Lower leg skin (tissue), 4 donors: ENCODE results near the gene GRID2. TPM values are rescaled to one million over a fixed set of nuclear protein-coding genes. Genes with fewer than 3 reads are reported as not detected.

Experiments
- DNase-seq, 2 donors: peaks; one replicate each; pipeline ENCODE4 v3.0.0-alpha.2; 2019; ENCODE audit warnings: low spot score in 2 of 2
- H3K4me3 ChIP-seq: fragments of 200-600 bp; sonication (generic); 2 replicates; pipeline ENCODE4 v1.5.1; 2017; ENCODE audit warnings: mild to moderate bottlenecking, low read depth; ENCODE audit not compliant: poor library complexity, severe bottlenecking
- POLR2A ChIP-seq, 2 donors: fragments of 450-650 bp; IDR thresholded peaks; one replicate each; pipeline ENCODE4 v1.6.1; 2016 to 2017; ENCODE audit warnings: antibody characterized with exemption in 2 of 2, mild to moderate bottlenecking in 1 of 2, moderate library complexity in 1 of 2
- WGBS, 2 donors: methylation state at CpG; one replicate each; pipeline ENCODE4 v1.1.5; 2018; 5-methylcytosine and 5-hydroxymethylcytosine counted together
- intact Hi-C: fragments of 100-400 bp; cut with DNase I; formaldehyde crosslinking; loops from one replicate; pipeline ENCODE4 v1.15.0; 2023; ENCODE audit warnings: low total_unique reads
- total RNA-seq, 4 donors: library from RNA; depleted of rRNA; stranded (reverse); fragments of >200 nt; gene quantifications; one replicate each; pipeline ENCODE4 v1.1.0, GENCODE V29; 2016
- TF ChIP-seq, protein P1 (sequence below), 3 donors: fragments of 450-650 bp; IDR thresholded peaks; one replicate each; pipeline ENCODE4 v1.5.1; 2016; ENCODE audit warnings: antibody characterized with exemption in 3 of 3, mild to moderate bottlenecking in 3 of 3, moderate library complexity in 2 of 3

GRID2 gene
- total RNA-seq, 4 donors from 2014 or later: not detected

DNA sequence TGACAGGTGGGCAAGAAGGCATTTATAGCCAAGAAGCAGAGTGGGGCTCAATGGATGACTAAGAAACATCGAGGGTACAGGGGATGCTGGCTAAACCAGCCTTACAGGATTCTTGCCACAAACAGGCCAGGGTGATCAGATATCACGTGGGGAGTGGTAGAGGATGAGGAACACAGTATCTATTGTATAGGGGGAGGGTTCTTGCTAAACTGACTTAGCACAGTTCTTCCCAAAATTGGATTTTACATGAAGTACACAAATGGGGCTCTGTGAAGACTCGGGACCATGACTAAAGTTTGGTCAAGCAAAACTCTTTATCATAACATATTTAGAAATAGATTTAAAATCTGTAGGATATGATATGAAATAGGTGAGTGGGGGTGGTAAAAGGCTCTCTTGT lies 1380.8 kb downstream of the GRID2 start:
- intact Hi-C loops: no loop called here
- 54 to 56% methylated on average over 3 of the region's 3 CpGs for WGBS, 2 donors
- H3K4me3 ChIP-seq: no peak overlapping the region
- TF ChIP-seq, protein P1, sequence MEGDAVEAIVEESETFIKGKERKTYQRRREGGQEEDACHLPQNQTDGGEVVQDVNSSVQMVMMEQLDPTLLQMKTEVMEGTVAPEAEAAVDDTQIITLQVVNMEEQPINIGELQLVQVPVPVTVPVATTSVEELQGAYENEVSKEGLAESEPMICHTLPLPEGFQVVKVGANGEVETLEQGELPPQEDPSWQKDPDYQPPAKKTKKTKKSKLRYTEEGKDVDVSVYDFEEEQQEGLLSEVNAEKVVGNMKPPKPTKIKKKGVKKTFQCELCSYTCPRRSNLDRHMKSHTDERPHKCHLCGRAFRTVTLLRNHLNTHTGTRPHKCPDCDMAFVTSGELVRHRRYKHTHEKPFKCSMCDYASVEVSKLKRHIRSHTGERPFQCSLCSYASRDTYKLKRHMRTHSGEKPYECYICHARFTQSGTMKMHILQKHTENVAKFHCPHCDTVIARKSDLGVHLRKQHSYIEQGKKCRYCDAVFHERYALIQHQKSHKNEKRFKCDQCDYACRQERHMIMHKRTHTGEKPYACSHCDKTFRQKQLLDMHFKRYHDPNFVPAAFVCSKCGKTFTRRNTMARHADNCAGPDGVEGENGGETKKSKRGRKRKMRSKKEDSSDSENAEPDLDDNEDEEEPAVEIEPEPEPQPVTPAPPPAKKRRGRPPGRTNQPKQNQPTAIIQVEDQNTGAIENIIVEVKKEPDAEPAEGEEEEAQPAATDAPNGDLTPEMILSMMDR (IDR thresholded peaks at IDR 0.05): no peak
- no peak for TF ChIP-seq POLR2A (IDR thresholded peaks at IDR 0.05)
- no peak for DNase-seq

DNA sequence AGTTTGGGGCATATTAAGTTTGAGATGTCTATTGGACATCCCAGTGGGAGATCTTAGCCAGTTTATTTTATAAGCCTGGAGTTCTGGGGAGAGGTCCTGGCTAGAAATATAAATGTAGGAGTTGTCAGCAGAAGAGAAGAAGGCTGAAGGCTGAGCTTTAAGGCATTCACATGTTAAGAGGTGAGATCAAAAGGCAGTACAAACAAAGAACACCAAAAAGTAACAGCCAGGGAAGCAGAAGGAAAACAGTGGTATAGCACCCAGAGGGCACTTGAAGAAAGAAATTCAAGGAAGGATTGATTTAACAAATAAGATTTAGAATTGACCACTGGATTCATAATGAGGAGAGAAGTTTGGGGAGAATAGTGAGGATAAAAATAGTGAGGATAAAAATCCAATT lies 1383.5 kb downstream of the GRID2 start:
- intact Hi-C loops: no loop called here
- H3K4me3 ChIP-seq: no peak overlapping the region
- TF ChIP-seq, protein P1 (IDR thresholded peaks at IDR 0.05): no peak
- TF ChIP-seq POLR2A (IDR thresholded peaks at IDR 0.05): no peak
- no peak for DNase-seq

DNA sequence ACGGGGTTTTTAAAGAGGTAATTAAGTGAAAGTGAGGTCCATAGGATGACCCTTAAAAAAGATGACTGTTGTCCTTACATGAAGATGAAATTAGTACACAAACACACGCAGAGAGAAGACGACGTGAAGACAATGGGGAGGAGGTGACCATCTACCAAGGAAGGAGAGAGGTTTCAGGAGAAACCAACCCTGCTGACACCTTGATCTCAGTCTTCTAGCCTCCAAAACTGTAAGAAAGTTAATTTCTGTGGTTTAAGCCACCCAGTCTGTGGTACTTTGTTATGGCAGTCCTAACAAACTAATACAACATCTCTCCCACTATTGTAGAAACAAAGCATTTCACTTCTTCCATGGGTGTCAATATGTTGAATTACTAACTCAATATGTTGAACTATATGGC lies 1385.2 kb downstream of the GRID2 start:
- intact Hi-C loops: no loop called here
- 92 to 94% methylated on average over 4 of the region's 4 CpGs for WGBS, 2 donors
- H3K4me3 ChIP-seq: no peak overlapping the region
- DNase-seq: no peak
- TF ChIP-seq, protein P1 (IDR thresholded peaks at IDR 0.05): no peak

DNA sequence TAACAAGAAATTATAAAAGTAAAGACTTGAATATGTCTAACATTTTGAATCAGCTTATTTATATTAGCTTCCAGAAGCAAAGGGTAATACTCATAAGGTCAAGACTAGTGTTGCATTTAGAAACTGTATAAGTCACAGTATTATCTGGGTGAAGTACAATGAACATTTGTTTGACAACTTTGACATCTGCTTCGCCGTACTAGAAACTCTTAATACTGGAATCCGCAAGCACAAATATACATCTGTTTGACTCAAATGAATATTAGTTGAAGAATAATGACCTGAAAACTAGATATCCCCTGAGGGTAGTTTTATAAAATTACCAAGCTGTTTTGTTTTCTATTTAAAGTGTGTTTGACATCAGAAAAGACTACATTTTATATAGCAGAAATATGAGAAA lies 1389.4 kb downstream of the GRID2 start:
- WGBS, 2 donors: 49 to 51% methylated on average over 3 of the region's 3 CpGs
- no peak for DNase-seq
- intact Hi-C loops: no loop called here
- TF ChIP-seq POLR2A (IDR thresholded peaks at IDR 0.05): no peak
- TF ChIP-seq, protein P1 (IDR thresholded peaks at IDR 0.05): no peak
- no peak overlapping the region for H3K4me3 ChIP-seq

DNA sequence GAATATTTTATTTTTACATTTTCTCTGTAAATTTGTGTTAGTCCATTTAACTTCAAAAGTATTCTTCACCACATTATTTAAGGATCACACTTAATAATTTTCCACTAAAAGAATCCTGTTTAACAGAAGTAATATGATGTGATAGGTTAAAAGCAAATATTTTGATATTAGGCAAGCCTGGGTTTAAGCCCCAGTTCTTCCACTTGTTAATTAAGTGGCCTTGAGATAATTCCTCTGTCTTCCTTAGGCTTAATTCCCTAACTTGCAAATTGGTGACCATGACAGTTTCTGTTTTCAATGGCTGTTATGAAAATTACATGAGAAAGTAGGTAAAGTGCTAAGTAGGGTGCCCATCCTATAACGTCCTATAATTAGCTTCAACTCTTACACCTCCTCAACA lies 1394.9 kb downstream of the GRID2 start:
- TF ChIP-seq, protein P1 (IDR thresholded peaks at IDR 0.05): no peak
- TF ChIP-seq POLR2A (IDR thresholded peaks at IDR 0.05): no peak
- intact Hi-C loops: no loop called here
- DNase-seq: no peak
- 70 to 86% methylated on average over 1 of the region's 1 CpG for WGBS, 2 donors
- H3K4me3 ChIP-seq: no peak overlapping the region

DNA sequence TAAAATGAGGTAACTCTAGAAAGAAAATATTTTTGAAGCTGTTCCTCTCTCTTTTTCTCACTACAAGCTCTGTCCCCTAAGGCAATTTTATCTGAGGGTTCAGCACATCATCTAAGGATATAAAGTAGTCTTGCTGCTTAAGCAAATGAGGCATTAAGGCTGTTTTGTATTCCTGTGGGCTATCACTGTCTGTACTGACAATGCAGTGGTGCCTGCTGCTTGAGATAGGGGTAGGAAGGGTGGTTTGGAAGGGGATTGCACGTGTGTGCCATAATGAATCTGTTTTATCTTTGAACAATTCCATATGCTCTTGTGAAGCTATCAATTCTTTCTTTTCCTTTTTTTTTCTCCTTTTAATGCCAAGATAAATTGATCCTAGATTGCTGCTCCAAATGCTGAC lies 1396.8 kb downstream of the GRID2 start:
- TF ChIP-seq POLR2A (IDR thresholded peaks at IDR 0.05): no peak
- TF ChIP-seq, protein P1 (IDR thresholded peaks at IDR 0.05): no peak
- intact Hi-C loops: no loop called here

More for the DNA sequence above, 1396.8 kb downstream of the GRID2 start:
- DNase-seq: no peak
- WGBS, 2 donors: 21% methylated on average over 1 of the region's 1 CpG
- no peak overlapping the region for H3K4me3 ChIP-seq
